Endothelial cell (in vitro differentiated cells): ENCODE data around the gene NTRK2. TPM values are rescaled to one million over a fixed set of nuclear protein-coding genes. Genes with fewer than 3 reads are reported as not detected.

ENCODE experiments used
- DNase-seq: peaks from one replicate; pipeline ENCODE4 v3.0.0; 2021; ENCODE audit warnings: low spot score
- H3K27ac Mint-ChIP-seq: one replicate; pipeline ENCODE4 v1.8.0; 2021; ENCODE audit warnings: mixed read lengths, inconsistent platforms; ENCODE audit not compliant: unreplicated experiment
- H3K27me3 Mint-ChIP-seq: one replicate; pipeline ENCODE4 v1.8.0; 2021; ENCODE audit warnings: mild to moderate bottlenecking, moderate library complexity, mixed read lengths, inconsistent platforms; ENCODE audit not compliant: unreplicated experiment
- H3K36me3 Mint-ChIP-seq: one replicate; pipeline ENCODE4 v1.8.0; 2021; ENCODE audit warnings: mild to moderate bottlenecking, low read depth, mixed read lengths, inconsistent platforms; ENCODE audit not compliant: unreplicated experiment
- H3K4me1 Mint-ChIP-seq: one replicate; pipeline ENCODE4 v1.8.0; 2021; ENCODE audit warnings: mild to moderate bottlenecking, mixed read lengths, inconsistent platforms; ENCODE audit not compliant: unreplicated experiment
- H3K4me3 Mint-ChIP-seq: one replicate; pipeline ENCODE4 v1.8.0; 2021; ENCODE audit warnings: mild to moderate bottlenecking, mixed read lengths, inconsistent platforms; ENCODE audit not compliant: unreplicated experiment
- H3K9me3 Mint-ChIP-seq: one replicate; pipeline ENCODE4 v1.8.0; 2021; ENCODE audit warnings: mixed read lengths, inconsistent platforms; ENCODE audit not compliant: unreplicated experiment
- CTCF ChIP-seq: fragments of 200-600 bp; sonication (generic); IDR thresholded peaks from one replicate; pipeline ENCODE4 v1.5.0; 2021; ENCODE audit warnings: antibody characterized with exemption; ENCODE audit not compliant: unreplicated experiment
- total RNA-seq: library from RNA; stranded (reverse); fragmentation: NEBNext Ultra II Directional; extraction: Animal tissue kit (Norgen Biotek cat#: 25700); gene quantifications from one replicate; pipeline ENCODE4 v1.2.1, GENCODE V29; 2021; ENCODE audit not compliant: unreplicated experiment

The NTRK2 gene
- total RNA-seq, 1 donor from 2014 or later, result not detected

GRCh38 chr9:85008215-85008614 lies 338.7 kb downstream of the NTRK2 start:
- no peak for DNase-seq
- Mint-ChIP-seq H3K4me1 (no peaks in the 10 kb centered on the region), H3K4me3 (no peak overlapping the region), H3K27me3 (no peaks in the 10 kb centered on the region), H3K27ac (no peak overlapping the region), H3K36me3 (no peaks in the 10 kb centered on the region), H3K9me3 (no peaks in the 10 kb centered on the region)
- TF ChIP-seq CTCF, result no peak

- no peak for DNase-seq
- Mint-ChIP-seq H3K9me3 (no peaks in the 10 kb centered on the region), H3K4me3 (no peak overlapping the region), H3K36me3 (no peaks in the 10 kb centered on the region), H3K27me3 (no peaks in the 10 kb centered on the region), H3K27ac (no peak overlapping the region), H3K4me1 (no peaks in the 10 kb centered on the region)
- TF ChIP-seq CTCF, result no peak
These were observed 339.7 kb downstream of the NTRK2 start for GRCh38 chr9:85009251-85009650.

GRCh38 chr9:85013703-85014102 lies 344.2 kb downstream of the NTRK2 start:
- no peak for DNase-seq
- Mint-ChIP-seq H3K4me3 (no peak overlapping the region), H3K4me1 (no peaks in the 10 kb centered on the region), H3K27me3 (no peaks in the 10 kb centered on the region), H3K27ac (no peak overlapping the region), H3K36me3 (no peaks in the 10 kb centered on the region), H3K9me3 (no peaks in the 10 kb centered on the region)
- no peak for TF ChIP-seq CTCF

- DNase-seq, result no peak
- Mint-ChIP-seq H3K27ac (no peak overlapping the region), H3K4me1 (no peaks in the 10 kb centered on the region), H3K9me3 (no peaks in the 10 kb centered on the region), H3K27me3 (no peaks in the 10 kb centered on the region), H3K36me3 (no peaks in the 10 kb centered on the region), H3K4me3 (no peak overlapping the region)
- no peak for TF ChIP-seq CTCF
These were observed 344.8 kb downstream of the NTRK2 start for GRCh38 chr9:85014292-85014691.

- Mint-ChIP-seq H3K9me3 (no peaks in the 10 kb centered on the region), H3K27ac (no peak overlapping the region), H3K4me3 (no peak overlapping the region), H3K36me3 (no peaks in the 10 kb centered on the region), H3K4me1 (no peaks in the 10 kb centered on the region), H3K27me3 (peaks cover 2% of the 10 kb centered on the region)
- no peak for TF ChIP-seq CTCF
- DNase-seq, result no peak
These were observed 347.0 kb downstream of the NTRK2 start for GRCh38 chr9:85016384-85017006.
